ENCODE measurements around the gene USP49. TPM values are rescaled to one million over a fixed set of nuclear protein-coding genes. Genes with fewer than 3 reads are reported as not detected.
"Not testable (repeated sequence)": the region's sequence is repeated elsewhere in the genome, so short reads cannot be mapped to it uniquely, and the experiment has no call there.

USP49 gene
- polyA plus RNA-seq, 6 donors from 2014 or later = 0.62 to 1.0 (median 0.69) TPM; not detected in 1

- Mint-ChIP-seq H3K4me3 (no peak overlapping the region), H3K36me3 (peaks cover 6 to 25% of the 10 kb centered on the region in 2 donors), H3K9me3 (no peaks in the 10 kb centered on the region), H3K27me3 (no peaks in the 10 kb centered on the region), H3K4me1 (peaks cover 0 to 3% (median 0%) of the 10 kb centered on the region in 3 donors), H3K27ac (no peak overlapping the region)
- DNase-seq (no peak), ATAC-seq (ENCODE audit: low read depth in 2 of 2) (no peak)
These were observed 123.9 kb downstream of the USP49 start for GRCh38 chr6:41771058-41771983.

DNA sequence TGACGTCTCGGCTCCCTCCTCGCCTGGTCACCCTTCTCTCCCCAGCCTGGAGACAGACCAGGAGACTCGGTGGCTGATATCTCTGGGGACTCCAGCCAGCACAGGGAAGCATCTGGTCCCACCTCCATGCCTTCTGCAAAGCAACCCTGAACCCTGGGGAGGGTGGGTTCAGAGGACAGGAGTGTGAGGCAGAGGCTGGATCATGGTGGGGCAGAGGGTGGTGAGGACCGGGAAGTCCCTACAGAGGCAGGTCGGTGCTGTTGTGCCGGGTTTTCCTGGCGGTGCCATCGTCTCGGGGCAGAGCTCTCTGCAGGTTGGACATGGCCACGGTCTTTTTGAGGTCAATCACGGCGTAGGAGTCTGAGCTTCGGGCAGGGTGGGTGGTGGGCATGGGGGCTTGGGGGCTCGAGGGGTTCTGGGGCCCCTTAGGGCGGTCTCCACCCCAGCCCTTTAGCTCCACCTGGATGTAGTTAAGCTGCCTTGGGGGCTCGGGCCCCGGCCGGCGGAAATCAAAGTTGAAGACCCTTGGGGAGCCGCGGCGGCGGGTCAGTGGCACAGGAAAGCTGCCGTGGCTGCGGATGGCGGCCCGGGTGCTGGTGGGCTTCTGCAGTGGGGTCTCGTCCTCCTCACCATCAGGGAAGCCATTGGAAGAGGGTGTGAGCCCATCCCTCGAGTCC, 124.7 kb downstream of the USP49 start:
- peaks cover 6 to 25% of the 10 kb centered on the region in 2 donors for H3K36me3 Mint-ChIP-seq
- no peaks in the 10 kb centered on the region for H3K27me3 Mint-ChIP-seq
- no peak overlapping the region for H3K27ac Mint-ChIP-seq
- H3K9me3 Mint-ChIP-seq = no peaks in the 10 kb centered on the region
- ATAC-seq (ENCODE audit: low read depth in 2 of 2) (no peak), DNase-seq (no peak)
- H3K4me3 Mint-ChIP-seq = no peak overlapping the region
- H3K4me1 Mint-ChIP-seq = peaks cover 0 to 3% (median 0%) of the 10 kb centered on the region in 3 donors

- peaks cover 6 to 22% of the 10 kb centered on the region in 2 donors for H3K36me3 Mint-ChIP-seq
- ATAC-seq (ENCODE audit: low read depth in 2 of 2) (no peak), DNase-seq (no peak)
- H3K27me3 Mint-ChIP-seq = no peaks in the 10 kb centered on the region
- no peaks in the 10 kb centered on the region for H3K9me3 Mint-ChIP-seq
- no peak overlapping the region for H3K4me3 Mint-ChIP-seq
- H3K4me1 Mint-ChIP-seq = peaks cover 0 to 3% (median 0%) of the 10 kb centered on the region in 3 donors
- no peak overlapping the region for H3K27ac Mint-ChIP-seq
These were observed 125.8 kb downstream of the USP49 start for GRCh38 chr6:41769376-41769775.

- Mint-ChIP-seq H3K9me3 (no peaks in the 10 kb centered on the region), H3K27ac (no peak overlapping the region), H3K4me1 (no peaks in the 10 kb centered on the region), H3K36me3 (peaks cover 6 to 16% of the 10 kb centered on the region in 2 donors), H3K4me3 (no peak overlapping the region), H3K27me3 (peaks cover 0 to under 1% (median 0%) of the 10 kb centered on the region in 3 donors)
- ATAC-seq (ENCODE audit: low read depth in 2 of 2) (no peak), DNase-seq (no peak)
These were observed 126.4 kb downstream of the USP49 start for GRCh38 chr6:41768545-41769308.

GRCh38 chr6:41767112-41767833, 127.9 kb downstream of the USP49 start:
- peaks cover 5 to 15% of the 10 kb centered on the region in 2 donors for H3K36me3 Mint-ChIP-seq
- peak overlapping the region in 1 of 8 donors; percentile 53 for H3K4me3 Mint-ChIP-seq
- H3K9me3 Mint-ChIP-seq = no peaks in the 10 kb centered on the region
- peaks cover 0 to 11% (median 0%) of the 10 kb centered on the region in 3 donors for H3K27me3 Mint-ChIP-seq
- DNase-seq (no peak), ATAC-seq (ENCODE audit: low read depth in 2 of 2) (no peak)
- no peaks in the 10 kb centered on the region for H3K4me1 Mint-ChIP-seq
- H3K27ac Mint-ChIP-seq = no peak overlapping the region

- not testable (repeated sequence) for H3K9me3 Mint-ChIP-seq; ATAC-seq (ENCODE audit: low read depth in 2 of 2); DNase-seq; H3K27ac Mint-ChIP-seq; H3K36me3 Mint-ChIP-seq; H3K4me1 Mint-ChIP-seq
- H3K27me3 Mint-ChIP-seq = peaks cover 0 to 11% (median 0%) of the 10 kb centered on the region in 3 donors
- peak overlapping the region in 1 of 8 donors; percentile 18 for H3K4me3 Mint-ChIP-seq
These were observed 129.0 kb downstream of the USP49 start for GRCh38 chr6:41766043-41766664.

DNA sequence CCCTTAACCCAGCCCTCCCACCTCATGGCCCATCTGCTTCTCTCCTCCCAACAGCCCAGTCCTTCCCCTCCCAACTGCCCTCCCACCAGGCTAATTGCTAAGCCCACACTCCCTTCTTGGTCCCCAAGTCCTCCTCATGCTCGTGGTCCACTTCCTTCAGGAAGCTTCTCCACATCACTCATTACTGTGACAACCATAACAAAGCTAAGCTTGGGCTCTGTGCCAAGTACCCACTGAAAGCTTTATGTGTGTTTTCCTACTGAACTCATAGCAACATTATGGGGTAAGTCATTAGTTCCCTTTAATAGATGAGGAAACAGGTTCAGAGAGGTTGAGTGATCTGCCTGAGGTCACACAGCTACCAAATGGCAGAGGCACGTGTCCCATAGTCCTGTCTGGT, 131.7 kb downstream of the USP49 start:
- H3K36me3 Mint-ChIP-seq = no peaks in the 10 kb centered on the region
- no peaks in the 10 kb centered on the region for H3K9me3 Mint-ChIP-seq
- ATAC-seq (ENCODE audit: low read depth in 2 of 2) (no peak), DNase-seq (no peak)
- H3K4me3 Mint-ChIP-seq = no peak overlapping the region
- H3K4me1 Mint-ChIP-seq = no peaks in the 10 kb centered on the region
- no peak overlapping the region for H3K27ac Mint-ChIP-seq
- peaks cover 0 to 11% (median 0%) of the 10 kb centered on the region in 3 donors for H3K27me3 Mint-ChIP-seq

DNA sequence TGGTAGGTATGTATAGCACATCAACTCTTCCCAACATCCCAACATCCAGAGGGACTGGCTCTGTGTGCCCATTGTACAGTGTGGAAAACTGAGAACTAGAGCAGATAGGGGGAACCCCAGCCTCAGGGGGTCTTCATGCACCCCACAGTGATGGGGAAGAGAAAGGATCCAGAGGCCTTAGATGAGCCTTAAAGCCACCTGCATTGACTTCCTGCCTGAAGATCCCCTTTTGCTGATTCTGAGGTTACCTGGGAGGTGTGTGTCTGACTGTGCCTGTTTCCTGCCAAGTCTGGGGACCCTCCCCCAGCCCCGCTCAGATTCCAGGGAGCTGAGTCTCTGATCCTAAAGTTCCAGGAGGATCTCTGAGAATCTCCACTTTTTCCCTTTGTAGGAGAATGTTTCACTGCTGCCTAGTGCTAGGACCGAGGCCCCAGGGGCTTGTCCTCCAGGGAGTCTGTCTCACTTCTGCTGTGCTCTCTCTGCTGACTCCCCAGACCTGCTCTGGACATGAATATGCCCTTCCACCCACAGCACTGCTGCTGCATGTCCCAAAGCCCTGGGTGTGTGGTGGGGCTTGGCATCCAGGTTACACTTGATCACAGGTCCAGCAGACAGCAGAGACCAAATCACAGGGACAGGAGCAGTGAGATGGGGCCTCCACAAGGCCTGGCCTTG, 135.1 kb downstream of the USP49 start:
- peaks cover 0 to 2% (median 0%) of the 10 kb centered on the region in 3 donors for H3K4me1 Mint-ChIP-seq
- peak overlapping the region in 1 of 6 donors; percentile 33 for H3K27ac Mint-ChIP-seq
- no peak overlapping the region for H3K4me3 Mint-ChIP-seq
- peaks cover 0 to 11% (median 5%) of the 10 kb centered on the region in 3 donors for H3K27me3 Mint-ChIP-seq
- no peaks in the 10 kb centered on the region for H3K36me3 Mint-ChIP-seq
- ATAC-seq (ENCODE audit: low read depth in 2 of 2) (no peak), DNase-seq (no peak)
- H3K9me3 Mint-ChIP-seq = no peaks in the 10 kb centered on the region

DNA sequence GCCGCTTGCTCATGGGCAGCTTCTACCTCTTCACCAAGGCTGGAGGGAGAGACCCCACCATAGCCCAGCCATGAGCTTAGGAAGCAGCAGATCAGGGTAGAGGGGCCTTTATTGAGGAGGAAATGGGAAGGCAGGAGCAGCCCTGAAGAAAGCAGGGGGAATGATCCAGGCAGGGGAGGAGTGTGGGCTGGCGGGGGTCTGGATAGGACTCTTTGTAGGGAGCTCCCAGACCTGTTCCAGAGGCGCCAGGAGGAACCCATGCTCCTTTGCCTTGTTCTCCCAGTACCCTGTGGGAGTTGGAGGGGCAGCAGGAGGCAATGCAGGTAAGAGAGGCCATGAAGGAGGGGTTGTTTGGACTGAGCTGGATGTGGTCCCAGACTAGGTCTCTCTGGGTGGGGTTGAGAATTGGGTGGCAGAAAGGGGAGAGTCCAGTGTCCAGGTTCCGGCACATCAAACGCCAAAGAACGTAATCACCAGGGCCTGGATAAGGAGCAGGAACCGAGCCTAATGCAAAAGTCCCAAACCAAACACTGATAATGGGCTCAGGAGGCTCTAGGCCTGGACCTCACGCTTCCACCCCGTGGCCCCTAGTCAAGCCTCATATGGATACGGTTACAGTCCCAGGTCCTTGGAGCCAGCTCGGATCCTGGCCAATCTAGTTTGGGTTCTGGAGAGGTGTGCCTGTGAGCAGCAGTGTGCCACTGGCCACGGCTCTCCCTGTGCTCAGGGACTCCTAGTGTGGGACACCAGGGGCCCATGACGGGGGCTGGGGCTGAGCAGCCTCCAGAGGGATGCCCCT, 135.9 kb downstream of the USP49 start:
- no peak for DNase-seq
- no peaks in the 10 kb centered on the region for H3K9me3 Mint-ChIP-seq
- no peak overlapping the region for H3K4me3 Mint-ChIP-seq
- H3K4me1 Mint-ChIP-seq = peaks cover 0 to 2% (median 0%) of the 10 kb centered on the region in 3 donors
- no peaks in the 10 kb centered on the region for H3K36me3 Mint-ChIP-seq
- H3K27me3 Mint-ChIP-seq = peaks cover 0 to 11% (median 5%) of the 10 kb centered on the region in 3 donors
- peak overlapping the region in 1 of 6 donors; percentile 29 for H3K27ac Mint-ChIP-seq
- ATAC-seq (ENCODE audit: low read depth in 2 of 2) = no peak

DNA sequence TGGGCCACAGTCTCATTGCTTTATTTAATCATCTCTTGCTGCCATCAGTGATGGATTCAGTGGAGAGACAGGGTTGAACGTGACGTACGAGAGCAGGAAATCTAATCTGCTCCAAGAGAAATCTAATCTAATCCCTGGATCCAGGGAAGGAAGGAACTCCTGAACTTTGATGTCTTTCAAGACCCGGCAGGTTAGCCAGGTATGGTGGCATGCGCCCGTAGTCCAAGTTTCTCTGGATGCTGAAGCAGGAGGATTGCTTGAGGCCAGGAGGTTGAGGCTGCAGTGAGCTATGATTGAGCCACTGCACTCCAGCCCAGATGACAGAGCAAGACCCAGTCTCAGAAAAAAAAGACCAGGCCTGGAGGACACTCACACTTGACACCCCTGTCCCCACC, 136.5 kb downstream of the USP49 start:
- Mint-ChIP-seq H3K9me3 (no peaks in the 10 kb centered on the region), H3K27me3 (peaks cover 0 to 16% (median 5%) of the 10 kb centered on the region in 3 donors)

DNA sequence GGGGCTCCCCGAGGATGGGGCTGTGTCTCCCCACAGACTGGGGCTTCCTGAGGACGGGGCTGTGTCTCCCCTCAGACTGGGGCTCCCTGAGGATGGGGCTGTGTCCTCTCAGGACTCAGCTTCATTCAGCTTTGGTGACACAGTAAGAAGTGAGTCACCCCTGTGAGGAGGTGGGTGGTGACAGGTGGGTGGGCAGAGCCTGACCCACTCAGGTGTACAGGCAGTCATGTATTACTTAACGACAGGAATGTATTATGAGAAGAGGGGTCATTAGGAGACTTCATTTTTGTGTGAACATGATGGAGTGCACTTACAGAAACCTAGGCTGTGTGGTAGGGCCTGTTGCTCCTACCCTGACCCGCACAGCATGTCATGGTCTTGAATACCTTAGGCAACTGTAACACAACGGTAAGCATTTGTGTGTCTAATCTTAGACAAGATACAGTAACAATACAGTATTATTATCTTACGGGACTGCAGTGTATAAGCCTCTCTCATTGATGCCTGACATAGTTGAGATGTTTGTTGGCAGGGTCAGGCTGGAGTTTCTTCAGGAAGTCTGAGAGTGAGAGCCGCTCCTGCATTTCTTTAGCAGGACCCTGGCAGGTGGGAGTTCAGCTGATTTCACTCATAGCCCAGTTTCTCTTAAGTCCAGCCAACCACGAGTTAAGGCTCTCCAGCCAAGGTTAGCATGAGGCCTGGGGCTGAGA, 137.1 kb downstream of the USP49 start:
- Mint-ChIP-seq H3K9me3 (no peaks in the 10 kb centered on the region), H3K4me1 (peaks cover 0 to 2% (median 0%) of the 10 kb centered on the region in 3 donors), H3K4me3 (no peak overlapping the region)

More for the DNA sequence above, 136.5 kb downstream of the USP49 start:
- no peak overlapping the region for H3K4me3 Mint-ChIP-seq
- H3K36me3 Mint-ChIP-seq = no peaks in the 10 kb centered on the region
- DNase-seq (no peak), ATAC-seq (ENCODE audit: low read depth in 2 of 2) (no peak)
- no peak overlapping the region for H3K27ac Mint-ChIP-seq
- peaks cover 0 to 2% (median 0%) of the 10 kb centered on the region in 3 donors for H3K4me1 Mint-ChIP-seq

More for the DNA sequence above, 137.1 kb downstream of the USP49 start:
- peaks cover 0 to 12% (median 5%) of the 10 kb centered on the region in 3 donors for H3K27me3 Mint-ChIP-seq
- H3K36me3 Mint-ChIP-seq = no peaks in the 10 kb centered on the region
- no peak for DNase-seq
- ATAC-seq (ENCODE audit: low read depth in 2 of 2) = no peak
- H3K27ac Mint-ChIP-seq = no peak overlapping the region

All from naive B cell (primary cell).